ENCODE measurements around the gene SF1. TPM values are rescaled to one million over a fixed set of nuclear protein-coding genes. Genes with fewer than 3 reads are reported as not detected.

SF1 gene
- total RNA-seq, 1 experiment from 2014 or later = 386 TPM

- POLR2A ChIA-PET = interaction anchor here (0.6 to 1.6 kb wide), 2 partner anchors 34 to 36 kb away, joined by 3 to 10 read pairs; partner anchors contain the start of gene SF1
- TF ChIP-seq, protein P1, sequence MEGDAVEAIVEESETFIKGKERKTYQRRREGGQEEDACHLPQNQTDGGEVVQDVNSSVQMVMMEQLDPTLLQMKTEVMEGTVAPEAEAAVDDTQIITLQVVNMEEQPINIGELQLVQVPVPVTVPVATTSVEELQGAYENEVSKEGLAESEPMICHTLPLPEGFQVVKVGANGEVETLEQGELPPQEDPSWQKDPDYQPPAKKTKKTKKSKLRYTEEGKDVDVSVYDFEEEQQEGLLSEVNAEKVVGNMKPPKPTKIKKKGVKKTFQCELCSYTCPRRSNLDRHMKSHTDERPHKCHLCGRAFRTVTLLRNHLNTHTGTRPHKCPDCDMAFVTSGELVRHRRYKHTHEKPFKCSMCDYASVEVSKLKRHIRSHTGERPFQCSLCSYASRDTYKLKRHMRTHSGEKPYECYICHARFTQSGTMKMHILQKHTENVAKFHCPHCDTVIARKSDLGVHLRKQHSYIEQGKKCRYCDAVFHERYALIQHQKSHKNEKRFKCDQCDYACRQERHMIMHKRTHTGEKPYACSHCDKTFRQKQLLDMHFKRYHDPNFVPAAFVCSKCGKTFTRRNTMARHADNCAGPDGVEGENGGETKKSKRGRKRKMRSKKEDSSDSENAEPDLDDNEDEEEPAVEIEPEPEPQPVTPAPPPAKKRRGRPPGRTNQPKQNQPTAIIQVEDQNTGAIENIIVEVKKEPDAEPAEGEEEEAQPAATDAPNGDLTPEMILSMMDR (IDR thresholded peaks at IDR 0.05; ENCODE audit: insufficient read depth in 1 of 2, low read depth in 1 of 2, low read length in 1 of 2, severe bottlenecking in 1 of 2, unreplicated experiment in 1 of 2) = peak; percentile 87 to 95
- no TSS peak for BruUV-seq (replicated peaks)
- Histone ChIP-seq H3K36me3 (ENCODE audit: control insufficient read depth, insufficient read depth, low read length) (no peaks in the 10 kb centered on the region), H3K4me3 (ENCODE audit: low read depth, low read length) (peak overlapping the region; percentile 59), H3K27me3 (replicated peaks; ENCODE audit: control insufficient read depth, insufficient read depth, low read length) (no peaks in the 10 kb centered on the region), H3K9me3 (no peaks in the 10 kb centered on the region), H3K4me1 (peaks cover 38% of the 10 kb centered on the region)
- peak overlapping the region; percentile 69 for H3K4me3 Mint-ChIP-seq (ENCODE audit: unreplicated experiment)
- H3K9me3 Mint-ChIP-seq (ENCODE audit: unreplicated experiment) = no peaks in the 10 kb centered on the region
- peaks cover 9% of the 10 kb centered on the region for H3K4me1 Mint-ChIP-seq (ENCODE audit: low read depth, unreplicated experiment)
- peak; percentile 68 to 91 for DNase-seq
- no peak overlapping the region for H3K27ac Mint-ChIP-seq (ENCODE audit: unreplicated experiment)
- CTCF ChIA-PET = interaction anchor here (0.6 to 2.4 kb wide), 12 partner anchors 27 to 442 kb away, joined by 3 to 11 read pairs (median 4); partner anchors contain the start of genes MEN1, PRDX5 and SF1
- peaks cover 9% of the 10 kb centered on the region for H3K36me3 Mint-ChIP-seq (ENCODE audit: insufficient read depth, unreplicated experiment)
- intact Hi-C loops (cut with micrococcal nuclease; ENCODE audit: unreplicated experiment) = loop anchor here (1.0 kb wide), 1 partner anchor 55 kb away; no protein-coding TSS in a partner anchor
- peaks cover 6% of the 10 kb centered on the region for H3K27me3 Mint-ChIP-seq (ENCODE audit: insufficient read depth, unreplicated experiment)
Observed at GRCh38 chr11:64742889-64743590, 35.3 kb downstream of the SF1 start.

DNA sequence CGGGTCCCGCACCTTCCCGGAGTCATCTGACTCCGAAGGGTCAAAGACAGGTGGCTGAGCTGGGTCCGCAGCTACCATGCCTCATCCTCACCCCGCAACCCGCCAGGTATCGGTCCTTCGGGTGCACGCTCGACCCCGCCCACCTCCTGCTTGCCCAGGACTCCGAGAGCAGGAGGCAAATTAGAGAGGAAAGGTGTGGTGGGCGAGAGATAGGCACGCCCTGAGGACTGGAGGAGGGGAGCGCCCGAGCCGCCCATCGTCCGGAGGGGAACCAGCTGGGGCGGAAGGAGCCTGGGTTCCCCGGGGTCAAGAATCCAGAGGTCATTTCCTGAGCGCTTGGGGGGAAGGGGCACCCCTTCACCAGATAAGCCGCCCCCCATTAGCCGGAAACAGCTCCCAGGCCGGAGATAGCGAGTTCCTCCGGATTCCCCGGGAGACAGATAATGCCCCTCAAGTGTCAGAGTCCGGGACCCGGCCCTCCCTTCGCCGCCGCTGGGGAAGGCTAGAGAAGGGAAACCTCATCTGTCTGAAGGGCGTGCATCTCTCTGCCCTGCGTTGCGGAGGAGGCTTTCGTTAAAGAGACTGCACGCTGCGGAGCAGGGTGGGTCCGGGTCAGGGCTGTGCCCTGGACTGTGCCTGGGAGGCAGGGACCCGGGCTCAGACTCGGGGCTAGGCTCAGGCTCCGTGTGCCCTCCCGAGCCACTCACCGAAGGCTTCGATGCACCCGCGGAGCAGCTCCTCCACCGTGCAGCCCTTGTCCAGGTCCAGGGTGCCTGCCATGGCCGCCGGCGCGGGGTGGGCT lies 36.1 kb downstream of the SF1 start:
- no peaks in the 10 kb centered on the region for H3K9me3 ChIP-seq
- TF ChIP-seq, protein P1 (IDR thresholded peaks at IDR 0.05; ENCODE audit: insufficient read depth in 1 of 2, low read depth in 1 of 2, low read length in 1 of 2, severe bottlenecking in 1 of 2, unreplicated experiment in 1 of 2) = no peak
- Mint-ChIP-seq H3K27ac (ENCODE audit: unreplicated experiment) (peak overlapping the region; percentile 53), H3K4me1 (ENCODE audit: low read depth, unreplicated experiment) (peaks cover 9% of the 10 kb centered on the region), H3K4me3 (ENCODE audit: unreplicated experiment) (peak overlapping the region; percentile 69), H3K36me3 (ENCODE audit: insufficient read depth, unreplicated experiment) (peaks cover 7% of the 10 kb centered on the region), H3K27me3 (ENCODE audit: insufficient read depth, unreplicated experiment) (peaks cover 6% of the 10 kb centered on the region), H3K9me3 (ENCODE audit: unreplicated experiment) (no peaks in the 10 kb centered on the region)
- H3K4me3 ChIP-seq (ENCODE audit: low read depth, low read length) = peak overlapping the region; percentile 59
- POLR2A ChIA-PET = interaction anchor here (1.6 kb wide), 1 partner anchor 36 kb away, joined by 10 read pairs; the partner anchor contains the start of gene SF1
- CTCF ChIA-PET = interaction anchor here (0.5 to 2.4 kb wide), 8 partner anchors 36 to 441 kb away, joined by 3 to 11 read pairs (median 4); partner anchors contain the start of genes MEN1 and SF1
- no TSS peak for BruUV-seq (replicated peaks)
- no peaks in the 10 kb centered on the region for H3K27me3 ChIP-seq (replicated peaks; ENCODE audit: control insufficient read depth, insufficient read depth, low read length)
- DNase-seq = no peak
- peaks cover 38% of the 10 kb centered on the region for H3K4me1 ChIP-seq
- intact Hi-C loops (cut with micrococcal nuclease; ENCODE audit: unreplicated experiment) = no loop called here
- H3K36me3 ChIP-seq (ENCODE audit: control insufficient read depth, insufficient read depth, low read length) = no peaks in the 10 kb centered on the region
